Measurements from ENCODE around the gene RAC3.

Gene RAC3
- total RNA-seq: 1.7 to 1.8 reads per million in 2 donors

- no peak for DNase-seq
Measured at GRCh38 chr17:82031303-82031884, at the start of gene RAC3. TSS of gene RAC3 (plus strand) at chr17:82031678. CDS start at chr17:82031762, 84 bp downstream.

GRCh38 chr17:81983011-81983638 lies 48.4 kb upstream of the RAC3 start:
- no peak for DNase-seq

GRCh38 chr17:81983639-81984373 lies 47.7 kb upstream of the RAC3 start:
- DNase-seq: no peak

GRCh38 chr17:81984773-81985410 lies 46.6 kb upstream of the RAC3 start:
- no peak for DNase-seq

- no peak for DNase-seq
Measured at GRCh38 chr17:81986606-81987005, 44.9 kb upstream of the RAC3 start.

GRCh38 chr17:81987161-81987770 lies 44.2 kb upstream of the RAC3 start:
- DNase-seq: no peak

- no peak for DNase-seq
Measured at GRCh38 chr17:81990836-81991683, 40.4 kb upstream of the RAC3 start.

GRCh38 chr17:81991684-81992305 lies 39.7 kb upstream of the RAC3 start:
- no peak for DNase-seq

- no peak for DNase-seq
Measured at GRCh38 chr17:81992306-81993102, 39.0 kb upstream of the RAC3 start.

GRCh38 chr17:81993729-81994592 lies 37.5 kb upstream of the RAC3 start:
- DNase-seq: no peak

- DNase-seq: no peak
Measured at GRCh38 chr17:81994593-81995462, 36.6 kb upstream of the RAC3 start.

- no peak for DNase-seq
Measured at GRCh38 chr17:81995463-81996231, 35.8 kb upstream of the RAC3 start.

GRCh38 chr17:81996232-81996756 lies 35.2 kb upstream of the RAC3 start:
- no peak for DNase-seq

GRCh38 chr17:81996757-81997441 lies 34.6 kb upstream of the RAC3 start:
- DNase-seq: no peak

GRCh38 chr17:81998212-81998611 lies 33.3 kb upstream of the RAC3 start:
- no peak for DNase-seq

GRCh38 chr17:81998691-81999438 lies 32.6 kb upstream of the RAC3 start:
- DNase-seq: no peak
